Coronary artery (tissue), 2 donors: ENCODE results near the gene CLEC16A.
A peak's percentile ranks its signal among the peaks of the same experiment; 100 is the strongest.

Experiments
- DNase-seq: peaks from one replicate; pipeline ENCODE4 v3.0.0-alpha.2; 2017; ENCODE audit warnings: low spot score
- H3K27ac ChIP-seq, 2 donors: fragments of 200-600 bp; sonication (generic); one replicate each; pipeline ENCODE4 v1.5.1; 2016 to 2019
- H3K4me3 ChIP-seq: fragments of 200-600 bp; sonication (generic); 2 replicates; pipeline ENCODE4 v1.5.1; 2016; ENCODE audit warnings: mild to moderate bottlenecking, moderate library complexity
- CTCF ChIP-seq: fragments of 200-600 bp; sonication (generic); IDR thresholded peaks from one replicate; pipeline ENCODE4 v1.5.1; 2019; ENCODE audit warnings: antibody characterized with exemption

The CLEC16A gene

GRCh38 chr16:11105038-11105903, 160.9 kb downstream of the CLEC16A start:
- no peak for DNase-seq
- TF ChIP-seq CTCF = no peak
- Histone ChIP-seq H3K27ac (peak overlapping the region; percentile 43 to 64), H3K4me3 (peak overlapping the region; percentile 19)

- no peak for TF ChIP-seq CTCF
- no peak overlapping the region for H3K4me3 ChIP-seq
- H3K27ac ChIP-seq = peak overlapping the region in 1 of 2 donors; percentile 55
- no peak for DNase-seq
Observed at GRCh38 chr16:11106726-11107125, 162.4 kb downstream of the CLEC16A start.

- Histone ChIP-seq H3K27ac (peak overlapping the region; percentile 55 to 66), H3K4me3 (no peak overlapping the region)
- no peak for DNase-seq
- no peak for TF ChIP-seq CTCF
Observed at GRCh38 chr16:11107780-11108465, 163.6 kb downstream of the CLEC16A start.

GRCh38 chr16:11108466-11108805, 164.1 kb downstream of the CLEC16A start:
- no peak for TF ChIP-seq CTCF
- peak overlapping the region; percentile 55 to 66 for H3K27ac ChIP-seq
- H3K4me3 ChIP-seq = no peak overlapping the region
- no peak for DNase-seq

- Histone ChIP-seq H3K27ac (peak overlapping the region; percentile 67 to 85), H3K4me3 (no peak overlapping the region)
- TF ChIP-seq CTCF = no peak
- no peak for DNase-seq
Observed at GRCh38 chr16:11109566-11109965, 165.2 kb downstream of the CLEC16A start.

- no peak overlapping the region for H3K27ac ChIP-seq
- no peak for TF ChIP-seq CTCF
- no peak overlapping the region for H3K4me3 ChIP-seq
- DNase-seq = no peak
Observed at GRCh38 chr16:11111150-11111549, 166.8 kb downstream of the CLEC16A start.
